Measurements from ENCODE around the gene TPGS1. TPM values are rescaled to one million over a fixed set of nuclear protein-coding genes. Genes with fewer than 3 reads are reported as not detected.

The TPGS1 gene
- total and polyA plus RNA-seq, 2 donors (not counting 3 experiments of a cell fraction or from before 2014, with no cell fraction given): 20.9 to 24.7 TPM

DNA sequence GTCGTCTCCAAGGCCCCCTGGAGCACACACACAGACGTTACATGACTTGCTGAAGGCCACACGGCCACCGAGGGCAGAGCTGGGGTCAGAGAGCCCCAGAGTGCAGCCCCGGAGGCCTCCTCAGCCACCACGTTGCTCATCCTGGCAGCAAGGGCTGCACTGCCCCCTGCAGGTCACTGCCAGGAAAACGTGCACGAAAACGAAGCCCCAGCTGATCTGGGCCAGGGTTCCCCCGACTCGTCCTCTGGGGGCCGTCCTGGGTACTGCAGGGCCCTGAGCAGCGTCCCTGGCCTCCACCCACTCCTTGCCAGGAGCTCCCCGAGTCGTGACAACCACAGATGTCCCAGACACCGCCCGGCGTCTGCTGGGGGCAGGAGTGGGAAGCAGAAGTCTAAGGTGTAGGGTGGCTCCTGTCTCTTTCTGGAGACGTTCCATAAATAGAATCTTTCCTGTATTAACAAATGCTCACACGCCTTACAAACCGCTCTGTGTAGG lies 3.4 kb downstream of the TPGS1 start:
- no peak overlapping the region for H3K4me3 ChIP-seq (replicated peaks in 1 of 3; ENCODE audit: insufficient read depth in 1 of 3, low read depth in 1 of 3, low read length in 3 of 3)
- no peaks in the 10 kb centered on the region for H4K20me1 ChIP-seq (replicated peaks; ENCODE audit: control insufficient read depth, extremely low read depth, insufficient read depth, low read length)
- TF ChIP-seq EZH2 (IDR thresholded peaks at IDR 0.05; ENCODE audit: borderline replicate concordance, low read depth, low read length, severe bottlenecking): no peak
- no peak for TF ChIP-seq GATA2 (IDR thresholded peaks at IDR 0.05; ENCODE audit: insufficient read depth, insufficient read length, low read depth, low read length)
- peak; percentile 62 for TF ChIP-seq MYC (IDR thresholded peaks at IDR 0.05; ENCODE audit: low read depth, low read length)
- TF ChIP-seq MAX (IDR thresholded peaks at IDR 0.05; ENCODE audit: insufficient read depth, insufficient read length): peak; percentile 70
- no peak for TF ChIP-seq JUN (IDR thresholded peaks at IDR 0.05; ENCODE audit: borderline replicate concordance, insufficient read depth, insufficient read length, low read depth)
- TF ChIP-seq FOS (IDR thresholded peaks at IDR 0.05; ENCODE audit: borderline replicate concordance, insufficient read depth, low read length): no peak
- TF ChIP-seq POLR2A (IDR thresholded peaks at IDR 0.05; ENCODE audit: low read depth, low read length): no peak
- TF ChIP-seq, protein P1, sequence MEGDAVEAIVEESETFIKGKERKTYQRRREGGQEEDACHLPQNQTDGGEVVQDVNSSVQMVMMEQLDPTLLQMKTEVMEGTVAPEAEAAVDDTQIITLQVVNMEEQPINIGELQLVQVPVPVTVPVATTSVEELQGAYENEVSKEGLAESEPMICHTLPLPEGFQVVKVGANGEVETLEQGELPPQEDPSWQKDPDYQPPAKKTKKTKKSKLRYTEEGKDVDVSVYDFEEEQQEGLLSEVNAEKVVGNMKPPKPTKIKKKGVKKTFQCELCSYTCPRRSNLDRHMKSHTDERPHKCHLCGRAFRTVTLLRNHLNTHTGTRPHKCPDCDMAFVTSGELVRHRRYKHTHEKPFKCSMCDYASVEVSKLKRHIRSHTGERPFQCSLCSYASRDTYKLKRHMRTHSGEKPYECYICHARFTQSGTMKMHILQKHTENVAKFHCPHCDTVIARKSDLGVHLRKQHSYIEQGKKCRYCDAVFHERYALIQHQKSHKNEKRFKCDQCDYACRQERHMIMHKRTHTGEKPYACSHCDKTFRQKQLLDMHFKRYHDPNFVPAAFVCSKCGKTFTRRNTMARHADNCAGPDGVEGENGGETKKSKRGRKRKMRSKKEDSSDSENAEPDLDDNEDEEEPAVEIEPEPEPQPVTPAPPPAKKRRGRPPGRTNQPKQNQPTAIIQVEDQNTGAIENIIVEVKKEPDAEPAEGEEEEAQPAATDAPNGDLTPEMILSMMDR (IDR thresholded peaks at IDR 0.05; ENCODE audit: extremely low read depth in 1 of 2, insufficient read depth in 1 of 2, low read depth in 1 of 2, low read length in 2 of 2): peak; percentile 100
- peak; percentile 40 for TF ChIP-seq POLR2AphosphoS5 (IDR thresholded peaks at IDR 0.05; ENCODE audit: insufficient read depth, low read depth, low read length)
- ChIA-PET CTCF (interaction anchor here (0.7 to 2.8 kb wide), 23 partner anchors 11 to 223 kb away, joined by 3 to 36 read pairs (median 5); partner anchors contain the start of gene CDC34), POLR2A (interaction anchor here (1.2 kb wide), 1 partner anchor 21 kb away, joined by 5 read pairs; the partner anchor contains the start of gene CDC34)
- peak overlapping the region; percentile 47 for H3K4me2 ChIP-seq (ENCODE audit: insufficient read depth, low read length)
- peaks cover 18% of the 10 kb centered on the region for H3K4me1 ChIP-seq (ENCODE audit: control insufficient read depth, extremely low read depth, insufficient read depth, low read length)
- dilution Hi-C loops (cut with MboI; ENCODE audit: extremely low pct_ligation_motif_present, low sequenced_read_pairs): no loop called here
- no peaks in the 10 kb centered on the region for H3K9me1 ChIP-seq (replicated peaks; ENCODE audit: control insufficient read depth, extremely low read depth, insufficient read depth, low read length)
- DNase-seq (ENCODE audit: low read depth, low spot score) (peak; percentile 88), FAIRE-seq (peak; percentile 92)
- intact Hi-C loops (cut with micrococcal nuclease): loop anchor here (2.0 kb wide), 2 partner anchors 20 to 62 kb away; partner anchors contain the start of genes BSG and CDC34
- peak overlapping the region; percentile 84 for H3K27ac ChIP-seq (ENCODE audit: insufficient read depth, low read depth, low read length)
- no peaks in the 10 kb centered on the region for H3K27me3 ChIP-seq (ENCODE audit: control insufficient read depth in 2 of 2, insufficient read depth in 2 of 2, low read length in 2 of 2)
- peak overlapping the region; percentile 62 for H3K9ac ChIP-seq (replicated peaks; ENCODE audit: extremely low read depth, insufficient read depth, low read length)
- BruUV-seq (replicated peaks): TSS peak; percentile 47
- H3K79me2 ChIP-seq (ENCODE audit: control insufficient read depth, insufficient read depth, low read length): peaks cover 8% of the 10 kb centered on the region
- H3K36me3 ChIP-seq (ENCODE audit: control insufficient read depth in 2 of 2, extremely low read depth in 1 of 2, insufficient read depth in 2 of 2, low read length in 2 of 2): no peaks in the 10 kb centered on the region
- H2AFZ ChIP-seq (ENCODE audit: low read depth, low read length): peak overlapping the region; percentile 20
- no peaks in the 10 kb centered on the region for H3K9me3 ChIP-seq (replicated peaks; ENCODE audit: control insufficient read depth, insufficient read depth, low read length)

Data from endothelial cell of umbilical vein (primary cell).